Measurements from ENCODE around the gene ARID1B. TPM values are rescaled to one million over a fixed set of nuclear protein-coding genes. Genes with fewer than 3 reads are reported as not detected.

The ARID1B gene
- total and polyA plus RNA-seq, 7 donors, result 8.4 to 115 (median 69.6) TPM

DNA sequence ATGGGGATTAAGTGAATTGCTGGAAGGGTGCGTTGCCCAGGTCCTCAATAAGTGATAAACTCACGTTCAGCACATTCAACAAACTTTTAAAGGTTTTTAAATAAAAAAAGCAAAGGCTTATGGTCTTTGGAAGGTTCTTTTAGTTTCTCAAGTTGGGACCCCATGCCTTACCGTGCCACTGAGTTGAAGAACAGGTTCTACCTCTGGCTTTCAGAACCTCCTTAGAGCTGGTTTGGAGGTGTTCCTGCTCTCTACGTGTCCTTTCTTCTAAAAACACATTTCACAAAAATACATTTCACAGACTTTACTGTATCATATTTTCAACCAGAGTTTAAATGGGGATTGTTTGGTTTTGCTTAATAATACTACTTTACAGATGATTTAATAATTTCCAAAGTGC lies 29.0 kb downstream of the ARID1B start:
- H3K4me1 ChIP-seq, result peaks cover 0 to 59% (median 46%) of the 10 kb centered on the region in 4 donors
- H3K36me3 ChIP-seq, result no peaks in the 10 kb centered on the region
- no peaks in the 10 kb centered on the region for H3K9me3 ChIP-seq
- H3K4me3 ChIP-seq, result no peak overlapping the region
- H3K27me3 ChIP-seq, result no peaks in the 10 kb centered on the region
- intact Hi-C loops (cut with DNase I), result no loop called here
- H3K27ac ChIP-seq, result no peak overlapping the region
- WGBS, 2 donors, result 90% methylated on average over 4 of the region's 4 CpGs
- no peak for TF ChIP-seq POLR2AphosphoS5 (IDR thresholded peaks at IDR 0.05)
- no peak for TF ChIP-seq POLR2A (IDR thresholded peaks at IDR 0.05)
- TF ChIP-seq, protein P1, sequence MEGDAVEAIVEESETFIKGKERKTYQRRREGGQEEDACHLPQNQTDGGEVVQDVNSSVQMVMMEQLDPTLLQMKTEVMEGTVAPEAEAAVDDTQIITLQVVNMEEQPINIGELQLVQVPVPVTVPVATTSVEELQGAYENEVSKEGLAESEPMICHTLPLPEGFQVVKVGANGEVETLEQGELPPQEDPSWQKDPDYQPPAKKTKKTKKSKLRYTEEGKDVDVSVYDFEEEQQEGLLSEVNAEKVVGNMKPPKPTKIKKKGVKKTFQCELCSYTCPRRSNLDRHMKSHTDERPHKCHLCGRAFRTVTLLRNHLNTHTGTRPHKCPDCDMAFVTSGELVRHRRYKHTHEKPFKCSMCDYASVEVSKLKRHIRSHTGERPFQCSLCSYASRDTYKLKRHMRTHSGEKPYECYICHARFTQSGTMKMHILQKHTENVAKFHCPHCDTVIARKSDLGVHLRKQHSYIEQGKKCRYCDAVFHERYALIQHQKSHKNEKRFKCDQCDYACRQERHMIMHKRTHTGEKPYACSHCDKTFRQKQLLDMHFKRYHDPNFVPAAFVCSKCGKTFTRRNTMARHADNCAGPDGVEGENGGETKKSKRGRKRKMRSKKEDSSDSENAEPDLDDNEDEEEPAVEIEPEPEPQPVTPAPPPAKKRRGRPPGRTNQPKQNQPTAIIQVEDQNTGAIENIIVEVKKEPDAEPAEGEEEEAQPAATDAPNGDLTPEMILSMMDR (IDR thresholded peaks at IDR 0.05), result no peak
- no peak for TF ChIP-seq EP300 (IDR thresholded peaks at IDR 0.05)
- DNase-seq, result no peak

DNA sequence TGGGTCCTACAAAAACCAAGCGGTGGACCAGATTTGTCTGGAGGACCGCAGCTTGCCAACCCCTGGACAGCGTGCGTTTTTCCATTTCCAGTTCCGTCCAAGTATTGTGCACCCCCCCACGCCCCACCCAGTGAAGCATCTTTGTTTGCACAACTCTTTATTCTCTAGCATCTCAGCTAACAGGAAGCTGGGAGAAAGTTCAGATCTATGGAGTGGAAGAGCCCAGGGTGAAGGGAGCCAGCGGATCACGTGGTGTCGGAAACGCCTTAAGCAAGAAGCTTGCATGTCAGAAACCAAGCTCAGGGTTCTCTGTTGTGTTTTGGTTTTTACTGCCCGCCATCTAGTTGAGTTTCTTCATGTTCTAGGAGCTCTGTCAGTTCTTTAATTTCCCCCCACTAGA lies 29.9 kb downstream of the ARID1B start:
- peaks cover 0 to 59% (median 46%) of the 10 kb centered on the region in 4 donors for H3K4me1 ChIP-seq
- H3K27me3 ChIP-seq, result no peaks in the 10 kb centered on the region
- DNase-seq, result no peak
- intact Hi-C loops (cut with DNase I), result no loop called here
- H3K4me3 ChIP-seq, result no peak overlapping the region
- H3K9me3 ChIP-seq, result no peaks in the 10 kb centered on the region
- TF ChIP-seq POLR2A (IDR thresholded peaks at IDR 0.05), result no peak
- TF ChIP-seq EP300 (IDR thresholded peaks at IDR 0.05), result no peak
- TF ChIP-seq POLR2AphosphoS5 (IDR thresholded peaks at IDR 0.05), result no peak
- TF ChIP-seq, protein P1 (IDR thresholded peaks at IDR 0.05), result no peak
- no peak overlapping the region for H3K27ac ChIP-seq
- H3K36me3 ChIP-seq, result no peaks in the 10 kb centered on the region
- WGBS, 2 donors, result 83 to 91% methylated on average over 11 of the region's 11 CpGs

DNA sequence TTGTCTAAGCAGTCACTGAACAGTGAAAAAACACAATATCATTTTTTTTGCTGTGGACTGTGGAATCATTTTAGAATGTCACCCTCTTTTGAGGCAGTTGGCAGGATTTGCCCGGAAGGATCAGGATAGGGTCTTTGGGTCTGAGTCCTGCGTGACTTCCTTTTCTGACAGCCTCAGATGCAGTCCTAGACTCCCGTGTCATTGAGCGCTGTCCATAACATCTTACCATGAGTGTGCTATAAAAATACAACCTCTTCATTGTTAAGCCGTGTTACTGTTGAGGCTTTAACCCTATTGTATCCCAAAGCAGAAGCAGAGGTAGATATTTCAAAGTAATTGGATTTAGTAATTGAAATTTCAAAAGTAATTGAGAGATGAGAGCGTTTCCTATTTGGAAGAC lies 30.6 kb downstream of the ARID1B start:
- H3K9me3 ChIP-seq, result no peaks in the 10 kb centered on the region
- H3K27me3 ChIP-seq, result no peaks in the 10 kb centered on the region
- DNase-seq, result no peak
- TF ChIP-seq POLR2AphosphoS5 (IDR thresholded peaks at IDR 0.05) (no peak), POLR2A (IDR thresholded peaks at IDR 0.05) (no peak), EP300 (IDR thresholded peaks at IDR 0.05) (no peak)
- TF ChIP-seq, protein P1 (IDR thresholded peaks at IDR 0.05), result no peak
- no peaks in the 10 kb centered on the region for H3K36me3 ChIP-seq
- H3K4me3 ChIP-seq, result no peak overlapping the region
- 69% methylated on average over 6 of the region's 6 CpGs for WGBS, 2 donors
- intact Hi-C loops (cut with DNase I), result no loop called here
- H3K4me1 ChIP-seq, result peaks cover 0 to 51% (median 44%) of the 10 kb centered on the region in 4 donors
- peak overlapping the region in 1 of 4 donors; percentile 15 for H3K27ac ChIP-seq

DNA sequence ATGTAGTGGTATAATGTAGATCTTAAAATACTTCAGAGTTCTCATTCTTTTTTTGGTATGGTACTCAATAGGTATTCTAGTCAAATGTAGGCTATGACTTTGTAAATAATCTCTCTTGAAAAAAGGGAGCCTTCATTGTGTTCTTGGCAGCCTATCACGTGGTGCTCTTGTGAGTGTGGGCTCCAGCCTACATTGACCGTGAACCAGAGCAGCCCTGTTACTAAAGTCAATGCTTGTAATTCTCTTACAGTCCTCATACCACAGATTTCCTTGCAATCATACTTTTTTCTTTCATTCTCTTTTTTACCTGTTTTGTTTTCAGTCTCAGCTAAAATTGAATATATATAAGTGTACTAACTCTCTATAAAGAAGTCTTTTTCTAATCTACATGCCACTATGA lies 31.1 kb downstream of the ARID1B start:
- intact Hi-C loops (cut with DNase I), result no loop called here
- H3K9me3 ChIP-seq, result no peaks in the 10 kb centered on the region
- TF ChIP-seq, protein P1 (IDR thresholded peaks at IDR 0.05), result no peak
- H3K27me3 ChIP-seq, result no peaks in the 10 kb centered on the region
- 50 to 61% methylated on average over 2 of the region's 2 CpGs for WGBS, 2 donors
- DNase-seq, result no peak
- H3K27ac ChIP-seq, result peak overlapping the region in 1 of 4 donors; percentile 15
- H3K4me3 ChIP-seq, result no peak overlapping the region
- H3K36me3 ChIP-seq, result no peaks in the 10 kb centered on the region
- H3K4me1 ChIP-seq, result peaks cover 0 to 49% (median 44%) of the 10 kb centered on the region in 4 donors

DNA sequence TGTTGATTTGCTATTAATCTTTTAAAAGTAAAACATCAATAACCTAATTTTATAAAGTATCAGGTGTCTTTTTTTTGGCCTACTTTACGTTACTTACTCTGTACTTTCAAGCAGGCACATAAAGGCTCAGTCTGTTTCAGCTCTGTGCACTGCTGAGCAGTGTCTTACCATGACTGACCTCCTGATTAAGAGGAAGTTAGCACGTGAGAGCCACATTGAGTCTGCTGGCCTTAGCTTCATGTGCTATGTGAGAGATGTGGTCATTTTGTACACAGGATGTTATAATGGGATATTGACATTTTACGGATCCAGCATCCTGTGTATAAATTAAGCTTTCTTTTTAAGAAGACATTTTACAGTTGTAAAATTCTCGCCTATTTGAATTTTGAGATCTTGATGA lies 31.9 kb downstream of the ARID1B start:
- peaks cover 0 to 55% (median 46%) of the 10 kb centered on the region in 4 donors for H3K4me1 ChIP-seq
- H3K27ac ChIP-seq, result no peak overlapping the region
- no peak for DNase-seq
- intact Hi-C loops (cut with DNase I), result no loop called here
- no peaks in the 10 kb centered on the region for H3K36me3 ChIP-seq
- TF ChIP-seq, protein P1 (IDR thresholded peaks at IDR 0.05), result no peak
- TF ChIP-seq POLR2A (IDR thresholded peaks at IDR 0.05) (no peak), EP300 (IDR thresholded peaks at IDR 0.05) (peak in 1 of 4 donors; percentile 6), POLR2AphosphoS5 (IDR thresholded peaks at IDR 0.05) (peak in 1 of 4 donors; percentile 31)
- no peaks in the 10 kb centered on the region for H3K27me3 ChIP-seq
- H3K9me3 ChIP-seq, result no peaks in the 10 kb centered on the region
- no peak overlapping the region for H3K4me3 ChIP-seq
- WGBS, 2 donors, result 58 to 73% methylated on average over 4 of the region's 4 CpGs
